Peyer's patch (tissue), 4 donors: ENCODE measurements around the gene SPDYE1.

Experiments
- POLR2A ChIP-seq, 2 donors: fragments of 450-650 bp; IDR thresholded peaks; one replicate each; pipeline ENCODE4 v1.5.1; 2017; ENCODE audit warnings: antibody characterized with exemption in 2 of 2, mild to moderate bottlenecking in 2 of 2, moderate library complexity in 2 of 2
- TF ChIP-seq, protein P1 (sequence below), 6 experiments: fragments of 450-650 bp in 4 of 6; fragments of 200-600 bp in 2 of 6; sonication (generic) in 1 of 6; IDR thresholded peaks; one replicate each; pipeline ENCODE4 v1.5.1; 2017 to 2019; ENCODE audit warnings: antibody characterized with exemption in 6 of 6, mild to moderate bottlenecking in 3 of 6, moderate library complexity in 1 of 6

DNA sequence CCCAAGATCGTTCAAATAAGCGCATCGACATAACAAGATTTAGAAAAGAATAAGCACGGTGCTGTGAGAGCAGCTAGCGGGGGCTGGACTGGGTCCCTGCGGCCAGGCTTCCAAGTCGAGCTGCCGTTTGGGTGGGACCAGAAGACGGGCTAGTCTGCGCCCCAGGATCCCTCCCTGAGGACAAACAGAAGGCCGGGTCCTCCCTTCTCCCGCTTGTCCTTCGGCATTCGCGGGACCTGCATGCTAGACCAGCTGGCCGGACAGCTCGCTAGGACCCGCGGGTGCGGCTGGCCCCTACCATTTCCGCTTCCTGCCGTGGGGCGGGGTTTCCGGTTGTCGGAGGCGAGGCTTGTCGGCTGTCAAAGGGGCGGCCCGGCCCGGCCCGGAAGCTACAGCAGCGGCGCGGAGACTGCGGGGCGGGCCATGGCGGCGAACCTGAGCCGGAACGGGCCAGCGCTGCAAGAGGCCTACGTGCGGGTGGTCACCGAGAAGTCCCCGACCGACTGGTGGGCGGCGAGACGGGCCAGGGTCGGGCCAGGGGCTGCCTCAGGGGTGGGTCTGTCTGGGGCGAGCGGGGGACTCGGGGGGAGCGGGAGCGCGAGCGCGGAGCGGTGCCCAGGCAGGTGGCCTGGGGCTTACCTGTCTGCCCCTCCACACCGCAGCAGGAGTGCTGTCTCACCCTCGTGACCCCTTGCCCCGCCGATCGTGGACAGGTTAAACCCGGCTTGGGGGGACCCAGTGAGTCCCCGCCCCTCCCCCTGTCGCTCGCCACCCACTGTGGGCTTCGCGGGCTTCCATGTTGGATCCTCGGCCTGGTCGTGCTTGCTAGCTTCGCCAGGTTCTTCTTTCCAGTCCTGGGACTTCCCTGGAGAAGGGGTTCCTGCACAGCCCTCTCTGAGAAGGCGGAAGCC, 46.9 kb downstream of the SPDYE1 start, which contains the start of gene DBNL:
- peak; percentile 90 to 93 for TF ChIP-seq POLR2A (IDR thresholded peaks at IDR 0.05)
- TF ChIP-seq, protein P1, sequence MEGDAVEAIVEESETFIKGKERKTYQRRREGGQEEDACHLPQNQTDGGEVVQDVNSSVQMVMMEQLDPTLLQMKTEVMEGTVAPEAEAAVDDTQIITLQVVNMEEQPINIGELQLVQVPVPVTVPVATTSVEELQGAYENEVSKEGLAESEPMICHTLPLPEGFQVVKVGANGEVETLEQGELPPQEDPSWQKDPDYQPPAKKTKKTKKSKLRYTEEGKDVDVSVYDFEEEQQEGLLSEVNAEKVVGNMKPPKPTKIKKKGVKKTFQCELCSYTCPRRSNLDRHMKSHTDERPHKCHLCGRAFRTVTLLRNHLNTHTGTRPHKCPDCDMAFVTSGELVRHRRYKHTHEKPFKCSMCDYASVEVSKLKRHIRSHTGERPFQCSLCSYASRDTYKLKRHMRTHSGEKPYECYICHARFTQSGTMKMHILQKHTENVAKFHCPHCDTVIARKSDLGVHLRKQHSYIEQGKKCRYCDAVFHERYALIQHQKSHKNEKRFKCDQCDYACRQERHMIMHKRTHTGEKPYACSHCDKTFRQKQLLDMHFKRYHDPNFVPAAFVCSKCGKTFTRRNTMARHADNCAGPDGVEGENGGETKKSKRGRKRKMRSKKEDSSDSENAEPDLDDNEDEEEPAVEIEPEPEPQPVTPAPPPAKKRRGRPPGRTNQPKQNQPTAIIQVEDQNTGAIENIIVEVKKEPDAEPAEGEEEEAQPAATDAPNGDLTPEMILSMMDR (IDR thresholded peaks at IDR 0.05) = no peak
